Liver (tissue), 3 donors: ENCODE measurements around the gene DUSP1.

ENCODE experiments used
- EGR1 ChIP-seq, 2 donors: IDR thresholded peaks; 2 replicates each; pipeline ENCODE4 v1.6.1; 2016 to 2018; ENCODE audit warnings: antibody characterized with exemption in 2 of 2, low read depth in 2 of 2
- FOXA1 ChIP-seq: IDR thresholded peaks from 2 replicates; pipeline ENCODE4 v1.6.1; 2016; ENCODE audit warnings: antibody characterized with exemption
- GABPA ChIP-seq, 2 donors: IDR thresholded peaks in 1 of 2; conservative IDR thresholded peaks in 1 of 2; 2 replicates each; pipeline ENCODE4 v1.6.1; 2016; ENCODE audit warnings: antibody characterized with exemption in 2 of 2, mild to moderate bottlenecking in 1 of 2, moderate library complexity in 1 of 2
- HNF4A ChIP-seq, 2 donors: conservative IDR thresholded peaks; 2 replicates each; pipeline ENCODE4 v1.6.1; 2016; ENCODE audit warnings: antibody characterized with exemption in 2 of 2, mild to moderate bottlenecking in 2 of 2
- RAD21 ChIP-seq, 2 donors: IDR thresholded peaks; 2 replicates each; pipeline ENCODE4 v1.6.1; 2016; ENCODE audit warnings: antibody characterized with exemption in 2 of 2, mild to moderate bottlenecking in 2 of 2
- SP1 ChIP-seq: IDR thresholded peaks from 2 replicates; pipeline ENCODE4 v1.6.1; 2018; ENCODE audit warnings: antibody characterized with exemption, mild to moderate bottlenecking
- TAF1 ChIP-seq: conservative IDR thresholded peaks from 2 replicates; pipeline ENCODE4 v1.6.1; 2016; ENCODE audit warnings: antibody characterized with exemption, mild to moderate bottlenecking
- YY1 ChIP-seq: IDR thresholded peaks from 2 replicates; pipeline ENCODE4 v1.6.1; 2016; ENCODE audit warnings: antibody characterized with exemption, mild to moderate bottlenecking
- ZBTB33 ChIP-seq: IDR thresholded peaks from 2 replicates; pipeline ENCODE4 v1.6.1; 2016; ENCODE audit warnings: antibody characterized with exemption
- TF ChIP-seq, protein P1 (sequence below): fragments of 150-350 bp; IDR thresholded peaks from 2 replicates; pipeline ENCODE4 v1.5.1; 2017; ENCODE audit warnings: improper control_type of control experiment, low read depth, low read length; ENCODE audit not compliant: missing input control
- TF ChIP-seq, protein P2 (sequence below): IDR thresholded peaks from 2 replicates; pipeline ENCODE4 v1.6.1; 2016; ENCODE audit warnings: antibody characterized with exemption
- TF ChIP-seq, protein P3 (sequence below): IDR thresholded peaks from 2 replicates; pipeline ENCODE4 v1.6.1; 2016; ENCODE audit warnings: antibody characterized with exemption, mild to moderate bottlenecking
- TF ChIP-seq, protein P4 (sequence below): IDR thresholded peaks from 2 replicates; pipeline ENCODE4 v1.6.1; 2016; ENCODE audit warnings: antibody characterized with exemption
- donor health status: healthy.
- donor health status: healthy.

DNA sequence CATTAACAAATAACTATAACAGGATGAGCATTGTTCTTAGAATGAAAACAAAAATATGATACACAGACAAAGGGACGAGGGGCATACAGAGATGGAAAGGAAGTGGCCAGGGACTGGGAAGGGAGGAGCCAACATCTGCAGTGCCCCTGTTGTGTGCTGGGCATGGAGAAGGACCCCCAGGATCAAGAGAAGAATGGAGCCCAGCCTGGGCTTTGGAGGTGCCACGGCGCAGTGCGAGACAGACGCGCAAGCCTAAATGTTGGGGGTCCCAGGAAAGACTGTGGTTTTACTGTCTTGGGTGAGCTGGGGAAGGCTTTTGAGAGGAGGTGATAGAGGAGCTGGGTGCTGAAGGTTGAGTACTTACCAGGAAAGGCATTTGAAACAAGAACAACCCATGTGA lies 28.4 kb upstream of the DUSP1 start:
- TF ChIP-seq, protein P1, sequence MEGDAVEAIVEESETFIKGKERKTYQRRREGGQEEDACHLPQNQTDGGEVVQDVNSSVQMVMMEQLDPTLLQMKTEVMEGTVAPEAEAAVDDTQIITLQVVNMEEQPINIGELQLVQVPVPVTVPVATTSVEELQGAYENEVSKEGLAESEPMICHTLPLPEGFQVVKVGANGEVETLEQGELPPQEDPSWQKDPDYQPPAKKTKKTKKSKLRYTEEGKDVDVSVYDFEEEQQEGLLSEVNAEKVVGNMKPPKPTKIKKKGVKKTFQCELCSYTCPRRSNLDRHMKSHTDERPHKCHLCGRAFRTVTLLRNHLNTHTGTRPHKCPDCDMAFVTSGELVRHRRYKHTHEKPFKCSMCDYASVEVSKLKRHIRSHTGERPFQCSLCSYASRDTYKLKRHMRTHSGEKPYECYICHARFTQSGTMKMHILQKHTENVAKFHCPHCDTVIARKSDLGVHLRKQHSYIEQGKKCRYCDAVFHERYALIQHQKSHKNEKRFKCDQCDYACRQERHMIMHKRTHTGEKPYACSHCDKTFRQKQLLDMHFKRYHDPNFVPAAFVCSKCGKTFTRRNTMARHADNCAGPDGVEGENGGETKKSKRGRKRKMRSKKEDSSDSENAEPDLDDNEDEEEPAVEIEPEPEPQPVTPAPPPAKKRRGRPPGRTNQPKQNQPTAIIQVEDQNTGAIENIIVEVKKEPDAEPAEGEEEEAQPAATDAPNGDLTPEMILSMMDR, result no peak
- TF ChIP-seq, protein P2, sequence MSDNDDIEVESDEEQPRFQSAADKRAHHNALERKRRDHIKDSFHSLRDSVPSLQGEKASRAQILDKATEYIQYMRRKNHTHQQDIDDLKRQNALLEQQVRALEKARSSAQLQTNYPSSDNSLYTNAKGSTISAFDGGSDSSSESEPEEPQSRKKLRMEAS, result no peak
- TF ChIP-seq GABPA (IDR thresholded peaks at IDR 0.05 in 1 of 2, conservative IDR thresholded peaks at IDR 0.05 in 1 of 2) (no peak), ZBTB33 (no peak), EGR1 (IDR thresholded peaks at IDR 0.05; ENCODE audit: low read depth in 2 of 2) (no peak), RAD21 (IDR thresholded peaks at IDR 0.05) (no peak), SP1 (no peak), YY1 (no peak), TAF1 (no peak), HNF4A (conservative IDR thresholded peaks at IDR 0.05) (no peak), FOXA1 (no peak)
- TF ChIP-seq, protein P3, sequence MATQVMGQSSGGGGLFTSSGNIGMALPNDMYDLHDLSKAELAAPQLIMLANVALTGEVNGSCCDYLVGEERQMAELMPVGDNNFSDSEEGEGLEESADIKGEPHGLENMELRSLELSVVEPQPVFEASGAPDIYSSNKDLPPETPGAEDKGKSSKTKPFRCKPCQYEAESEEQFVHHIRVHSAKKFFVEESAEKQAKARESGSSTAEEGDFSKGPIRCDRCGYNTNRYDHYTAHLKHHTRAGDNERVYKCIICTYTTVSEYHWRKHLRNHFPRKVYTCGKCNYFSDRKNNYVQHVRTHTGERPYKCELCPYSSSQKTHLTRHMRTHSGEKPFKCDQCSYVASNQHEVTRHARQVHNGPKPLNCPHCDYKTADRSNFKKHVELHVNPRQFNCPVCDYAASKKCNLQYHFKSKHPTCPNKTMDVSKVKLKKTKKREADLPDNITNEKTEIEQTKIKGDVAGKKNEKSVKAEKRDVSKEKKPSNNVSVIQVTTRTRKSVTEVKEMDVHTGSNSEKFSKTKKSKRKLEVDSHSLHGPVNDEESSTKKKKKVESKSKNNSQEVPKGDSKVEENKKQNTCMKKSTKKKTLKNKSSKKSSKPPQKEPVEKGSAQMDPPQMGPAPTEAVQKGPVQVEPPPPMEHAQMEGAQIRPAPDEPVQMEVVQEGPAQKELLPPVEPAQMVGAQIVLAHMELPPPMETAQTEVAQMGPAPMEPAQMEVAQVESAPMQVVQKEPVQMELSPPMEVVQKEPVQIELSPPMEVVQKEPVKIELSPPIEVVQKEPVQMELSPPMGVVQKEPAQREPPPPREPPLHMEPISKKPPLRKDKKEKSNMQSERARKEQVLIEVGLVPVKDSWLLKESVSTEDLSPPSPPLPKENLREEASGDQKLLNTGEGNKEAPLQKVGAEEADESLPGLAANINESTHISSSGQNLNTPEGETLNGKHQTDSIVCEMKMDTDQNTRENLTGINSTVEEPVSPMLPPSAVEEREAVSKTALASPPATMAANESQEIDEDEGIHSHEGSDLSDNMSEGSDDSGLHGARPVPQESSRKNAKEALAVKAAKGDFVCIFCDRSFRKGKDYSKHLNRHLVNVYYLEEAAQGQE, result no peak
- TF ChIP-seq, protein P4, sequence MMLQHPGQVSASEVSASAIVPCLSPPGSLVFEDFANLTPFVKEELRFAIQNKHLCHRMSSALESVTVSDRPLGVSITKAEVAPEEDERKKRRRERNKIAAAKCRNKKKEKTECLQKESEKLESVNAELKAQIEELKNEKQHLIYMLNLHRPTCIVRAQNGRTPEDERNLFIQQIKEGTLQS, result no peak
